GM23248 (cell line): Measurements from ENCODE around the gene C15orf40. TPM values are rescaled to one million over a fixed set of nuclear protein-coding genes. Genes with fewer than 3 reads are reported as not detected.

Experiments
- polyA plus RNA-seq: library from polyadenylated mRNA; unstranded; fragments of >200 nt; fragmentation: Nextera tagmentation; extraction: Ambion mirVana; gene quantifications from 2 replicates; pipeline ENCODE4 v1.2.1, GENCODE V29; 2016
- total RNA-seq: library from RNA; depleted of rRNA; stranded (reverse); fragments of >200 nt; shearing (Covaris generic); gene quantifications from 2 replicates; pipeline ENCODE4 v1.2.3, GENCODE V29; 2014; rRNA removed

Gene C15orf40
- total and polyA plus RNA-seq, 2 experiments from 2014 or later = 15.8 to 32.4 TPM

Other genes with a start within 250 kb of the C15orf40 start
- not detected in 2 replicates for gene FSD2, start 205.6 kb downstream of the C15orf40 start, total RNA-seq
- gene FSD2, start 205.6 kb downstream of the C15orf40 start, polyA plus RNA-seq = 0.04 and 0.08 TPM in 2 replicates
- 2.3 and 3.0 TPM in 2 replicates for gene WHAMM, start 202.0 kb downstream of the C15orf40 start, total RNA-seq
- 3.4 and 3.6 TPM in 2 replicates for gene WHAMM, start 202.0 kb downstream of the C15orf40 start, polyA plus RNA-seq
- gene HOMER2, start 58.9 kb downstream of the C15orf40 start, total RNA-seq = 16.6 and 17.0 TPM in 2 replicates
- gene HOMER2, start 58.9 kb downstream of the C15orf40 start, polyA plus RNA-seq = 9.0 and 9.4 TPM in 2 replicates
- gene RAMAC, start 25.4 kb downstream of the C15orf40 start, total RNA-seq = 17.6 and 23.9 TPM in 2 replicates
- gene RAMAC, start 25.4 kb downstream of the C15orf40 start, polyA plus RNA-seq = 40.2 and 40.9 TPM in 2 replicates
- 112 and 121 TPM in 2 replicates for gene BTBD1, start 55.6 kb upstream of the C15orf40 start, total RNA-seq
- gene BTBD1, start 55.6 kb upstream of the C15orf40 start, polyA plus RNA-seq = 60.3 and 60.6 TPM in 2 replicates
- not detected in 2 replicates for gene TM6SF1, start 96.0 kb upstream of the C15orf40 start, total RNA-seq
- 0.14 TPM in 1 of 2 replicates, not detected in the other for gene TM6SF1, start 96.0 kb upstream of the C15orf40 start, polyA plus RNA-seq
- gene HDGFL3, start 196.2 kb upstream of the C15orf40 start, total RNA-seq = 8.6 and 25.0 TPM in 2 replicates
- 16.2 and 20.7 TPM in 2 replicates for gene HDGFL3, start 196.2 kb upstream of the C15orf40 start, polyA plus RNA-seq